Nucleus accumbens (tissue), 56 donors: ENCODE measurements around the gene ALOX5AP.

Experiments
- DNase-seq, 56 donors: peaks; one replicate each; lab custom pipeline; 2025; lab: John Stamatoyannopoulos, UW

ALOX5AP gene

GRCh38 chr13:30712536-30713532 lies 22.5 kb upstream of the ALOX5AP start:
- DNase-seq = peak in 1 of 56 donors; percentile 18

DNA sequence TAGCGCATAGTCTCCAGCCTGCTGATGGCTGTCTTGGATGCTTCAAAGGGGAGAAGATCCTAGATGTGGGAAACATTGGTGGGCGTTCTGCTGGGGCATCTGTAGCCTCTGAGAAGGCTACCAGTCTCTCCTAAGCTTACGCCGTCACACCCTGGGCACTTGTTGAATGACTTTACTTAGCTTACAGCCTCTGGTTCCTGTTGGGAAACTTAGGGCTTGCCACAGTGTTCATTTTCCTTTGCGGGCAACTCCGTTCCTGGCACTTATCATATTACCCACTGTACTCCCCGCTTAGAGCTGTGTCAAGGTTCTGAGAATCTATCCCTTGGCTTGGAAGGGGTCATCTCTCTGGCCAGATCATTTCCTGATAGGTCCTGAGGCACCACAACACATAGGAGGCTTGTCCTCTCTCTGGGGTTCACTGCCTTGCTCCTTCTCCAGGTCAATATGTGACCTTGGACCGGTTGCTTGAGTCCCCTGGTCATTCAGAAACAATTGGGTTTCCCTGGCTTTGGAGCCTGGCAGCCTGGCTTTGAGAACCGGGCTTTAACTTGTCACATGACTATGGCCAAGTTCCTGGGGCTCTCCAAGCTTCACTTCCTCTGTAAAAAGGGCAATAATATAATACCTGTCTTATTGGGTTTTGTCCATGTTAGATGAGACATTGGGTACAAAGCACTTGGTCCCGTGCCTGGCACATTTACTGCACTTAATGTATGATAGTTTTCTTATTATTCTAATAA lies 20.5 kb upstream of the ALOX5AP start:
- DNase-seq = no peak

DNA sequence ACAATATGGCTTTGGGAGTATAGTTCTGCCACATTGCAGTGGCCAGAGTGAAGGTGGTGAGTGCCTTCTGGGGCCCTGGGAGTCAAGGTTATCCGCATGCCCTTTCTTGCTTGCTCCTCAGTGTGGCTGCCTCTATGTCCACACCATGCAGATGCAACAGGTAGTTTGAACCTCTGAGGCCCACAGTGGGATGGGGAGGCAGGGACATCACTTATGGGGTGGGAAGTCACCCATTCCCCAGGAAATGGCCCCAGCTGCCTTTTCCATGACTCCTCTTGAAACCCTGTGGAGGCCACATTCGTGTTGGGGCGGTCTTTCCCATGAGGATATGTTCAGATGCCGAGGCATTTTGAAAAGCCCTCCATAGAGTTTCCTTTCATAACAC lies 20.0 kb upstream of the ALOX5AP start:
- no peak for DNase-seq

DNA sequence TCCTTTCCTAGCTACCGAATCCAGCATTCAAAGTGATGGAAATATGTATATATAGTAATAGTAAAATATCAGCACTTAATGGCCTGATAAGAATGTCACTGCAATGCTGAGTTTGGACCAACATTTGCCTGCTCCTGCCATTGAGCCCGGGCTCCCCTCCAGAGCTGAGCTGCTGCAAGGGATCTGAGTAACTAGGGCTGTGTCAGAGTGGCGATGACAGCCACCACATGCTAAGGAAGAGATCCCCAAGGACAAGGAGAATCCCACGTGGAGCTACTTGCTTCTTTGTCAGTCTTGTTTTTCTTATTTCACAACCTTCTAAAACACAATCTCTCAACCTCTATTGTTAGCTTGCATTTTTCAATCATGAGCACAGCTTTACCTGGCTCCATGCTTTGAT lies 19.5 kb upstream of the ALOX5AP start:
- no peak for DNase-seq

DNA sequence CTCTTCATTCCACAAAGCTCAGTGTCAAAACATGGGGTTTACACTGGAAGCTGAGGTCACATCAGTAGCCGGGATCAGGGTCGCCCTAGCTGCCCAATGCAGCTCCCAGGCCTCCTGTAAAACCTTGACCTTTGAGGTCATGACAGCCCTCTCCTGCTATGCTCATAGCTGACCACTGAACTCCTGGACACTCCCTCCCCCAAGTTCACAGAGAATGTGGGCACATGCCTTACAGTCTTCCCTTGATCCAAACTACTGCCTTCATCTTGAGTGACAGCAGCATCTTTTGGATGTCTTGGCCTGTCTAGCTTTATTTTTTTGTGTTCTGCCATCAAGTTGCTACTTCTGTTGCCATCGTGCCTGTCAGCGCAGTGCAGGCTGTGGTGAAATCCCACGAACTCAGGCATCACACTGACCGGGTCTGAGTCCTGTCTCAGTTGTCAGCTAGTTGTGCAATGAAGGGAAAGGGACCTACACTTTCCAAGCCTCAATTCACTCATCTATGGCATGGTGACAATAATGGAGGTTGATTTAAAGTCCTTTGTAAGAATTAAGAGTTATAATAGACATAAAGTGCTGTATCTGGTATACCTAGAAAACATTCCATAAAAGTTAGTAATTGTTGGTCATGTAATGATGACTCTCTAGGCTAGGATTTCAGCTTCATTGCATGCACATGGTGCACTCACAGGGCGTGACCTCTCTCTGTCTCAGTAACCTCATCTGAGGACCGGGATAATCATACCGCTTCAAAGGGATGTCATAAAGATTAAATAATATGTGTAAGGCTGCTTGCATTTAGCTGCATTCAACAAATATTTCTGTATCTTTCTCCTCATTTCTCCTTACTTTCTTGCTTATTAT lies 16.4 kb upstream of the ALOX5AP start:
- DNase-seq = no peak

DNA sequence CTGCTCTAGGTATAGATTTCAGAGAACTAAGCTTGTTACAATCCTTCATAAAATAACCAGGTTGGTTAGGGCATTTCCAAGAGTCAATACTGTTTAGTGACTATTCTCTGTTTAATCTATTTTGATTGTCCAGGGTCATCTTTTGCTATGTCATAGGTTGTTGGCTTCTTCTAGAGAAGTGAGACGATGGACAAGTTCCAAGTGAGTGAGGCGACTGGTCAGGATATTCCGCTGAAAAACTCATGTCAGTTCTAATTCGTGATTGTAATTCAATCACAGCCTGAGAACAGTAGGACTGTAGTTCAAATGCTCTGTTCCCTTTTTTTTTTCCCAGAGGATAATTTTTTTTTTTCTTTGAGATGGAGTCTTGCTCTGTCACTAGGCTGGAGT lies 15.8 kb upstream of the ALOX5AP start:
- no peak for DNase-seq

DNA sequence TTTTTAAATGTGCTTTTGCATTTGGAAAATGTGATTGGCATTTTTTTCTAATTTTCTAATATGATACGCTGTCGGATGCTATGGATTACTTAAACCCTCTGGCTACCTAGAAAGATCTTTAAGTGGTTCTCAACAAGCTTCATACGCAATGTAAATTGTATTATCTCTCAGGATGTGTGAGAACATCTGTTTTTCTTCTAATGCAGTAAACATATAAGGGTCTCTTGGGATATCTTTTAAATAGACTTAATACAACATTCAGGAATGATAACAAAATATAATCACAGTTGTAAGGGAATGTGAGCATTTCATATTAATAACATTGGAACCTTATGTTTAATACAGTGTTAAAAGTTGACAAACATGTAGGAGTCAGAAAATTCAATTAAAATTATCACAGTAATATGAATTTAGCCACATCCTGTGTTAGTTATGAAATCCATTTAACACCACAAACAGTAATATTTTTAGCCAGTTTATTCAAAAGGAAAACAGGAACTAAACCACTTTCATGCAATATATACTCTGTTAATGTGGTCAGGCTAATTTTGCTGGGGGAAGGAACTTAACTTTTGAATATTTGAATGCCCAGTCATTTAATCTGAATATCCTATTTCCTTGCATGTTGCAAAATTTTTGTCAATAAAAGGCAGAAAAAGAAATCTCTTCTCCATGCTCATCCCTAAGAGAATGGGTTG lies 15.0 kb upstream of the ALOX5AP start:
- no peak for DNase-seq

DNA sequence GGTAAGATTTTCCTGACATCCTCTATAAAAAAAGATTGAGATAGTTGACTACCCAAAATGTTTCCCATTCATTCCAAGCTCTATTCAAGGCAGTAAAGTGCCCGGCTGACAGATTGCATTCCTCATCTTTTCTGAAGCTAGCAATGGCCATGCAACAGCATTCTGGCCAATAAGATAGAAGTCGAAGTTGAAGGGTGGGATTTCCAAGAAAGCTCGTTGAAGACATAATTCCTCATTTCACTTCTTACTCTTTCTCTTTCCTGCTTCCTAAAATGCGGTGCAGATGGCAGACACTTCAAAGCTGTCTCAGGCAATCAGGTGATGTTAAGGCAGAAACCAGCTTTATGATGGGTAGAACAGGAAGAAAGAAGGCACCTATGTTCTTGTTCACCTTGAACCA lies 13.4 kb upstream of the ALOX5AP start:
- DNase-seq = no peak

DNA sequence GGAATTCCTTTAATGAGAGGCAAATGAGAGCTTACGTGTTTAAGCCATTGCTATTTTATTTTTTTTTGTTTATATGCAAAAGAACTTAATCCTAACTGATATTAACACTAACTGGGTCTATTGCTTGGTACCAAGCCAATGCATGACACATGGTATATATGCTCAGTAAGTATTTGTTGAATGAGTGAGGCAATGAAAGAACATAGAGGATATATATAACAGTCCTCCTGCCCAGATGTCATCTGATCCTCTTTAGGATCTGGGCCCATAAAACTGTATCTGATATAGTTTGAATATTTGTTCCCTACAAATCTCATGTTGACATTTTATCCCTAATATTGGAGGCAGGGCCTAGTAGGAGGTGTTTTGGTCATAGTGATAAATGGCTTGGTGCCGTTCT lies 13.0 kb upstream of the ALOX5AP start:
- no peak for DNase-seq

- no peak for DNase-seq
These were observed 10.6 kb upstream of the ALOX5AP start for GRCh38 chr13:30724778-30725177.

DNA sequence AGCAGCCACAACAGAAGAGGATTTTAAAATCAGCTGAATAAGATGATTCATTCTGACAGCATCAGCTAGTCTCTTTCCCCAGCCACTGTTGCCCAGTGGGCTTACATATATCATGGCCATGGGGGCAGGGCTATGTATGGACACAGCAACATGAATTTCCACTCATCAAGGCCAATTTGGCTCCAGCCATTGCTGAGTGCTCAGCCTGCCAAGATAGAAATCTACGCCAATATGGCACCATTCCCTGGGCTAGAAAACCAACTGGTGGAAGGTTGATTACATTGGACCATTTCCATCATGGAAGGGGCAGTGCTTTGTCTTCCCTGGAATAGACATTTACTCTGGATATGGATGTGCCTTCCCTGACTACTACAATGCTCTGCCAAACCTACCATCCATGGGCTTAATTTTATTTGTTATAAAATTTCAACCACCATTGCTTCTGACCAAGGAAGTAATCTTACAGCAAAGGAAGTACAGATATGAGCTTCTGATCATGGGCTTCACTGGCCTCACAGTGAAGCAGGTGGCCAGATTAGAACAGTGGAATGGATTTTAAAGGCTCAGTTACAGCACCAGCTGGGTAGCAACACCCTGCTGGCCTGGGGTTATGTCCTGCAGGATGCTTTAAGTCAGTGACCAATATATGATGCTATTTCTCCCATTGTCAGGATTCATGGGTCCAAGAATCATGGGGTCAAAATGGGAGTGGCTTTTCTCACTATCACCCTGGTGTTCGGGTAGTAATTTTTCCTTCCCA lies 9.8 kb upstream of the ALOX5AP start:
- DNase-seq = no peak

- no peak for DNase-seq
These were observed 9.2 kb upstream of the ALOX5AP start for GRCh38 chr13:30726192-30726591.

GRCh38 chr13:30727491-30728355 lies 7.6 kb upstream of the ALOX5AP start:
- DNase-seq = no peak

- DNase-seq = no peak
These were observed 5.5 kb upstream of the ALOX5AP start for GRCh38 chr13:30729801-30730200.

DNA sequence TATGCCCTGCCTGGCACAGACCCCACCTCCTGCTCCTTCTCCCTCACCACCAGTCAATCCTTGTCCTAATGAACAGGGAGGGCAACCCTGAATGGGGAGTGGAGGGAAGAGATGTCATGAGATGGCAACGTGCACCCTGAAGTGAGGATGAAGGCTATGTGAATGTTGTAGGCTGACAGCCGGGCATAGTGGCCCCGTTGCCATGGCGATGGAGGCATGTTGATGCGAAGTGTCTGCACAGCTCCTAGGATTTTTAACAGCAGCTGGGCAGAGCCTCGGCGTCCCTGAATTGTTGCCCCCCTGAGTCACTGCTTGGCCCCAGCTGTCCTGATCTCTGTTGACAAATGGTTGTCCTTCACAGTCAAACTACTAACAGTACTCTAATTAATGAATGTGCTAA lies 4.8 kb upstream of the ALOX5AP start:
- peak in 7 of 56 donors; percentile 7 to 47 (median 26) for DNase-seq

GRCh38 chr13:30731361-30732045 lies 3.8 kb upstream of the ALOX5AP start:
- peak in 1 of 56 donors; percentile 17 for DNase-seq

- DNase-seq = no peak
These were observed 3.3 kb upstream of the ALOX5AP start for GRCh38 chr13:30732046-30732390.

GRCh38 chr13:30734439-30734838 lies 904 bp upstream of the ALOX5AP start:
- no peak for DNase-seq
